Epithelial cell of alveolus of lung (primary cell): ENCODE results near the gene FCER2. TPM values are rescaled to one million over a fixed set of nuclear protein-coding genes. Genes with fewer than 3 reads are reported as not detected.

Experiments used
- total RNA-seq: library from RNA; depleted of rRNA; stranded (reverse); fragments of >200 nt; gene quantifications from 2 replicates; pipeline ENCODE4 v1.2.1, GENCODE V29; 2015

Gene FCER2, protein sequence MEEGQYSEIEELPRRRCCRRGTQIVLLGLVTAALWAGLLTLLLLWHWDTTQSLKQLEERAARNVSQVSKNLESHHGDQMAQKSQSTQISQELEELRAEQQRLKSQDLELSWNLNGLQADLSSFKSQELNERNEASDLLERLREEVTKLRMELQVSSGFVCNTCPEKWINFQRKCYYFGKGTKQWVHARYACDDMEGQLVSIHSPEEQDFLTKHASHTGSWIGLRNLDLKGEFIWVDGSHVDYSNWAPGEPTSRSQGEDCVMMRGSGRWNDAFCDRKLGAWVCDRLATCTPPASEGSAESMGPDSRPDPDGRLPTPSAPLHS
- total RNA-seq: not detected in 2 replicates

DNA sequence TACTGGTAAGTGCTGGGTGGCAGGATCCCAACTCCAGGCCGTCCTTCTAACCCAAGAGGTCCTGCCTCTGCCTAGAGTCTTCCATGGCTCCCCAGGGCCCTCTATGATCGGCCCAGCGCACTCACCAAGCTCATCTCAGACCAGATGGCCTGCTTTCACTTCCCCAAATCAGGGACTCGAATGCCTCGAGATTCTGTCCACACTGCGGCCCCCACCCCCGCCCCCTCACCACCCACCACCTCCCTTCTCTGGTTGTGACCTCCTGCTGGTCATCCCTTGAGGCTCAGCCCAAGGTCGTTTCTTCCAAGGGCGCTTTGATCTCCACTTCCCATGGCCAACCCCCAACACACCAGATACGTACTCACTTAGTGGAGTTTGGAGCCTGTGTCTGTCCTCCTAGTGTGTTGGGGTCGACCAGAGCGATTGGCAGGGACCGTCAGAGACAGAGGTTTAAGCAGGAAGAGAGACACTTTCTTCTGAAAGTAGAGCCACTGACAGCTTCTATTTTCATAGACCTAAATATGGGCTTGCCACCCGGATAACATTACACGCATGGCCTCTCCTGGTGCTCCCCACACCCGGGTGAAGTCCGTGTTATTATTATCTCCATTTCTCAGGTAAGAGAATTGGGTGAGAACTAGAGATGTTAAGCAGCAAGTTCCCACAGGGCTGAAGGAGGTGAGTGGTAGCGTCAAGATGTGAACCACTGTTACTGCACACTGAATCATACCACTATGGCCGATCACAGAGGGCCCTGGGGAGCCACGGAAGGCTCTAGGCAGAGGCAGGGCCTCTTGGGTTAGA is at the start of gene FCER2:
Gene FCER2, minus strand, starts transcription at position 478 of the 804 bp plus-strand sequence. CDS start 2,371 bp downstream, outside the sequence.

DNA sequence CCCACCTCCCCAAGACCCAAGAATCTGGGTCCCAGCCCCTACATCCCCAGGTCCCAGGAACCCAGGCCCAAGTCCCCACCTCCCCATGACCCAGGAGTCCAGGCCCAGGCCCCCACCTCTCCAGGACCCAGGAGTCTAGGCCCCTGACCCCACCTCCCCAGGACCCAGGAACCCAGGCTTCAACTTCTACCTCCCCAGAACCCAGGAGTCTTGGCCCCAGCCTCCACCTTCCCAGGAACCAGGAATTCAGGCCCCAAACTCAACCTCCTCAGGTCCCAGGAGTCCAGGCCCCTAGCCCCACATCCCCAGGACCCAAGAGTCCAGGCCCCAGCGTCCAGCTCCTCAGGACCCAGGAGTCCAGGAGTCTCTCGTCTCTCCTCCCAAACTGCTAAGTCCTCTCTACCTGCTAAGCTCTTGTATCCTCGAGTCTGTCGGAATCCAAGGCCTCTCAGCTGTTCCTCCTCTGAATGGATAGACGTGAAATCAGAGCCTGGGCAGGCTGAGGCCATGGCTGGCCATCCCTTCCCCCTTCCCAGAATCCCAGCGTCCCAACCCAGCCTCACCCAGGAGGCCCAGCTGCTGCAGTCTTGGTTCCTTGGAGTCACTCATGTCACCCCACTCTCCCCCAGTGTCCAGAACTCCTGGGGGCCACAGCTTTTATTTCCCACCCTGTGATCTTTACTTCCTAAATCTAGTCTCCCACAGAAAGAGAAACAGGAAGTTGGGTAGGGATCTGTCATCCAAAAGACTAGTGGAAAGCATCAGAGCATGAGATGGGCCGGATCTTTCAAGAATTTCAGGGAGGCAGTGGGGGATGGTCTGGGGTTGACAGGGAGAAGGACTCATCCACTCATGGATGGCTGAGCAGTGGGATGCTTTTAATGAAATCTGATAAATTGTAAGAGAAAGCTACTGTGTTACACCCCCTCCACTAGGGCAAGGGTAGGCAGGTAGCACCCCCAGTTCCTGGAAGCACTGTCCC is 45.3 kb upstream of the FCER2 start, which contains the start of gene CD209:
Gene CD209, minus strand, starts transcription at position 632 of the 982 bp plus-strand sequence. Its CDS starts 23 bp downstream, at position 609.

DNA sequence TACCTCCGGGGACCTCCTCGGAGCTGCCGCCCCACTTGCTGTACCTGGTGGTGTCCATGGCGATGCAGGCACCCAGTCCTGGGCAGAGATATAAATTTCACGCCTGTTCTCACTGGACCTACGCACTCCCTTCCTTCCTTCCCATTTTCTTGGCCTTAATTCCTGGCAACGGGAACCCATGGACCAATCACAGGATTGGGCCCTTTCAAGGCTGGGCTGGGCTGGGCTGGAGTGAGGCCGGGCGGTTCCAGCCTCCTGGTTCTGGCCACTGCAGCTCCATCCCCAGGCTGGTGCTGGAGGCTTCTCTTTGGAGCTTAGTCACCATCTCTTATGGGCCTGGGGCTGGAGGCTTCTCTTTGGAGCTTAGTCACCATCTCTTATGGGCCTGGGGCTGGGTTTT is 30.1 kb upstream of the FCER2 start, which contains the start of gene CLEC4G:
Gene CLEC4G, minus strand, starts transcription at position 66 of the 400 bp plus-strand sequence. Its CDS starts 8 bp downstream, at position 58.

DNA sequence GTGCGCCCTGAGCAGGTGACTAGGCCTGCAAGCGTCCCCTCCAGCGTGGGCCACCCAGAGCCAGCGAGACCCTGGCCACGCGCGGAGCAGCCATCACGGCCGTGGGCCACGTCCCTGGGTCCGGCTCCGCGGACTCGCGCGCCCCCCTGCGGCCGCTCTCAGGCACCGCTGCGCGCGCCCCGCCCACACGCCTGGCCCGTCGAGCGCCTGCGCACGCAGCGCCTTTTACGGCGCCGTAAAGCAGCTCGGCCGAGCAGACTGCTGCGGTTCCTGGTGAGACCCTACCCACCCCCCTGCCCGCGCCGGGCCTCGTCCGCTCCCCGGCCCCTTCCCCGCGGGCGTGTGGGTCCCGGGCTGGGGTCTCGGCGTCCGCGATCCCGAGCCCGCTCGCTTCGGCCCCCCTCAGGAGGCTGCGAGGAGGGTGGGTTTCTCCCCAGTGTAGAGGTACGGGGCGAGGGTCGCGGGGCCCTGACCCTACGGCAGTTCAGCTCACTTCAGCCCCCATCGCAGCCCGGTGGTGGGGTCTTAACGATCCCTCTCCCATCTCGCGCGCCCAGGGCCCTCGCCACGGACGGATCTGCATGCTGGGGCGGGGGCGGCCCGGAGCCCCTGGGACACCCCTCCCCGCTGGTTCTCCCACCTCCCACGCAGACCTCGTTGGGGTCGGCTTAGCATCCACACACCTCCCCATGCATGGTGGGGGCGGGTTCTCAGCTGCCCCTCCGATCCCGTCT is 21.2 kb downstream of the FCER2 start, which contains the start of gene TRAPPC5:
Gene TRAPPC5, plus strand, starts transcription at position 228 of the 734 bp plus-strand sequence. CDS start 1,421 bp downstream, outside the sequence.

DNA sequence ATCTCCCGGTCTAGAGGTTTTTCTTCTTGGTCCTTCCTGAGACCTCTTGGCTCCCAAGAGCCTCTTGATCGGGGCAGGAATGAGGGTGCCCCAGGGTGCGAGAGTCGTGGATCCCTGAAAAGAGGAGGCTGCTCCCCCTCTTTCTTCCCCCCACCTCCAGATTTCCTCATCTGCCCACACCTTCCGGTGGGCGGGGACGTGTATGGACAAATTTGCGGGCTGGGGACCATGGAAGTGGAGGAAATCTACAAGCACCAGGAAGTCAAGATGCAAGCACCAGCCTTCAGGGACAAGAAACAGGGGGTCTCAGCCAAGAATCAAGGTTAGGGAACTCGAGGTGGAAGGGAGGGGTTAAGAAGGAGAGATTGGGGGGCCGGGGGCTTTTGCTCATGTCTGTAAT is 25.1 kb downstream of the FCER2 start, which contains the start of gene MCEMP1:
Gene MCEMP1, plus strand, starts transcription at position 237 of the 400 bp plus-strand sequence. Its CDS starts 31 bp downstream, at position 268.

DNA sequence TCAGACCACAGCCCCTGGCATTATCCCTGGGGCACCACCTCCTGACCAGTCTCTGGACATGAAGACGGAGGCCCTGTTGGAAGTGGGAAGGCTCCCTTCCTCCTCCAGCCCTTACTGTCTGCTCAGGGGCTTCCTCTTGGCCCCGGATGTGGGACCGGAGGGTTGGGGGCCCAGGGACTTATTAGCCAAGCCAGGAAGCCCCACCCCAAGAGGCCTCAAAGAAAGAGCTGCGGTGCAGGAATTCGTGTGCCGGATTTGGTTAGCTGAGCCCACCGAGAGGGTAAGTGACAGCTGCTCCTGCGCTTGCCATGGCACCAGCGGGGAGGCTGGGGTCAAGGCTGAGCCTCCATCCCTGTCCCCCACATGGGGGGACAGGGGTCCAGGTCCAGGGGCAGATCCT is 33.1 kb downstream of the FCER2 start, which contains the start of gene RETN:
Gene RETN, plus strand, starts transcription at position 208 of the 400 bp plus-strand sequence. CDS start 278 bp downstream, outside the sequence.

Other genes with a start within 250 kb of the FCER2 start
- 4.2 and 5.2 TPM in 2 replicates for gene PEX11G, start 213.1 kb downstream of the FCER2 start, total RNA-seq
- 48.0 and 122 TPM in 2 replicates for gene ZNF358, start 186.0 kb downstream of the FCER2 start, total RNA-seq
- gene MCOLN1, start 179.5 kb downstream of the FCER2 start, total RNA-seq: 3.5 and 10.4 TPM in 2 replicates
- 114 and 136 TPM in 2 replicates for gene PNPLA6, start 166.4 kb downstream of the FCER2 start, total RNA-seq
- gene CAMSAP3, start 106.3 kb downstream of the FCER2 start, total RNA-seq: 0.65 TPM in 1 of 2 replicates, not detected in the other
- gene XAB2, start 72.6 kb downstream of the FCER2 start, total RNA-seq: 42.0 and 69.7 TPM in 2 replicates
- 17.3 and 18.4 TPM in 2 replicates for gene PET100, start 72.3 kb downstream of the FCER2 start, total RNA-seq
- gene PCP2, start 68.4 kb downstream of the FCER2 start, total RNA-seq: not detected in 2 replicates
- 12.3 and 28.7 TPM in 2 replicates for gene STXBP2, start 65.0 kb downstream of the FCER2 start, total RNA-seq
- gene RETN, start 33.1 kb downstream of the FCER2 start, total RNA-seq: not detected in 2 replicates
- gene MCEMP1, start 25.0 kb downstream of the FCER2 start, total RNA-seq: not detected in 2 replicates
- 112 and 152 TPM in 2 replicates for gene TRAPPC5, start 21.3 kb downstream of the FCER2 start, total RNA-seq
- not detected in 2 replicates for gene CLEC4G, start 30.0 kb upstream of the FCER2 start, total RNA-seq
- gene CD209, start 45.4 kb upstream of the FCER2 start, total RNA-seq: not detected in 2 replicates
- not detected in 2 replicates for gene CLEC4M, start 61.1 kb upstream of the FCER2 start, total RNA-seq
- gene EVI5L, start 128.1 kb upstream of the FCER2 start, total RNA-seq: 13.8 and 15.0 TPM in 2 replicates
- not detected in 2 replicates for gene PRR36, start 172.3 kb upstream of the FCER2 start, total RNA-seq
- 3.5 and 5.7 TPM in 2 replicates for gene LRRC8E, start 186.4 kb upstream of the FCER2 start, total RNA-seq
- gene MAP2K7, start 201.7 kb upstream of the FCER2 start, total RNA-seq: 10.0 and 17.1 TPM in 2 replicates
- 6.3 and 8.9 TPM in 2 replicates for gene TGFBR3L, start 212.7 kb upstream of the FCER2 start, total RNA-seq
- 46.0 and 47.4 TPM in 2 replicates for gene SNAPC2, start 218.2 kb upstream of the FCER2 start, total RNA-seq
- 4.3 and 7.1 TPM in 2 replicates for gene CTXN1, start 224.0 kb upstream of the FCER2 start, total RNA-seq
- 48.3 and 50.6 TPM in 2 replicates for gene TIMM44, start 241.5 kb upstream of the FCER2 start, total RNA-seq